Transverse colon (tissue), 4 donors: ENCODE data around the gene EML1.

Experiments used
- POLR2A ChIP-seq: fragments of 450-650 bp; IDR thresholded peaks from one replicate; pipeline ENCODE4 v1.6.1; 2016; ENCODE audit warnings: antibody characterized with exemption, mild to moderate bottlenecking, moderate library complexity
- POLR2AphosphoS5 ChIP-seq, 3 donors: sonication (generic); formaldehyde crosslinking; IDR thresholded peaks; one replicate each; pipeline ENCODE4 v1.6.1; 2016; ENCODE audit warnings: antibody characterized with exemption in 3 of 3
- TF ChIP-seq, protein P1 (sequence below), 5 experiments: fragments of 200-600 bp in 3 of 5; fragments of 450-650 bp in 2 of 5; sonication (generic) in 3 of 5; IDR thresholded peaks; 1 replicate in 2 of 5; 2 replicates in 3 of 5; pipeline ENCODE4 v1.5.1; 2016 to 2017; ENCODE audit warnings: antibody characterized with exemption in 5 of 5, inconsistent platforms in 3 of 5, mild to moderate bottlenecking in 2 of 5, moderate library complexity in 1 of 5

DNA sequence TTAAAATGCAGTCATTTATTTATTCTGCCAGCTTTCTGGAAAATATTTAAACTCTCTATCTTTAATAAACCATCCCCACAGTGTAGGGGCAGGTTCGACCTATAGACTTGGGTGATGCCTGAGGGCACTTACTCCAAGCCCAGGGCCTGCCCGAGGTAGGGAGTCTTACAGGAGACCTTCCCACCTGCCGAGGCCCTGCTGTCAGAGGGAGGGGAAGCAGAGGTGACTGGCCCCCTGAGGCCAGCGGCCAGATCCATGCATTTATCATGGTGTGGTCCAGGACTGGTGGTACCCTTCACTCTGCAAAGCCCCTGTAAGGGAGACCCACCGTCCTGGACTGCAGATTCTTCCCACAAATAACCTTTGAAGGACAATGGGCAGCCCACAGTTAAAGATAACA, 7.6 kb downstream of the EML1 start:
- TF ChIP-seq, protein P1, sequence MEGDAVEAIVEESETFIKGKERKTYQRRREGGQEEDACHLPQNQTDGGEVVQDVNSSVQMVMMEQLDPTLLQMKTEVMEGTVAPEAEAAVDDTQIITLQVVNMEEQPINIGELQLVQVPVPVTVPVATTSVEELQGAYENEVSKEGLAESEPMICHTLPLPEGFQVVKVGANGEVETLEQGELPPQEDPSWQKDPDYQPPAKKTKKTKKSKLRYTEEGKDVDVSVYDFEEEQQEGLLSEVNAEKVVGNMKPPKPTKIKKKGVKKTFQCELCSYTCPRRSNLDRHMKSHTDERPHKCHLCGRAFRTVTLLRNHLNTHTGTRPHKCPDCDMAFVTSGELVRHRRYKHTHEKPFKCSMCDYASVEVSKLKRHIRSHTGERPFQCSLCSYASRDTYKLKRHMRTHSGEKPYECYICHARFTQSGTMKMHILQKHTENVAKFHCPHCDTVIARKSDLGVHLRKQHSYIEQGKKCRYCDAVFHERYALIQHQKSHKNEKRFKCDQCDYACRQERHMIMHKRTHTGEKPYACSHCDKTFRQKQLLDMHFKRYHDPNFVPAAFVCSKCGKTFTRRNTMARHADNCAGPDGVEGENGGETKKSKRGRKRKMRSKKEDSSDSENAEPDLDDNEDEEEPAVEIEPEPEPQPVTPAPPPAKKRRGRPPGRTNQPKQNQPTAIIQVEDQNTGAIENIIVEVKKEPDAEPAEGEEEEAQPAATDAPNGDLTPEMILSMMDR (IDR thresholded peaks at IDR 0.05), result no peak
- no peak for TF ChIP-seq POLR2AphosphoS5 (IDR thresholded peaks at IDR 0.05)
- TF ChIP-seq POLR2A, result no peak
